Measurements from ENCODE around the gene RALA.

The RALA gene, protein sequence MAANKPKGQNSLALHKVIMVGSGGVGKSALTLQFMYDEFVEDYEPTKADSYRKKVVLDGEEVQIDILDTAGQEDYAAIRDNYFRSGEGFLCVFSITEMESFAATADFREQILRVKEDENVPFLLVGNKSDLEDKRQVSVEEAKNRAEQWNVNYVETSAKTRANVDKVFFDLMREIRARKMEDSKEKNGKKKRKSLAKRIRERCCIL

DNA sequence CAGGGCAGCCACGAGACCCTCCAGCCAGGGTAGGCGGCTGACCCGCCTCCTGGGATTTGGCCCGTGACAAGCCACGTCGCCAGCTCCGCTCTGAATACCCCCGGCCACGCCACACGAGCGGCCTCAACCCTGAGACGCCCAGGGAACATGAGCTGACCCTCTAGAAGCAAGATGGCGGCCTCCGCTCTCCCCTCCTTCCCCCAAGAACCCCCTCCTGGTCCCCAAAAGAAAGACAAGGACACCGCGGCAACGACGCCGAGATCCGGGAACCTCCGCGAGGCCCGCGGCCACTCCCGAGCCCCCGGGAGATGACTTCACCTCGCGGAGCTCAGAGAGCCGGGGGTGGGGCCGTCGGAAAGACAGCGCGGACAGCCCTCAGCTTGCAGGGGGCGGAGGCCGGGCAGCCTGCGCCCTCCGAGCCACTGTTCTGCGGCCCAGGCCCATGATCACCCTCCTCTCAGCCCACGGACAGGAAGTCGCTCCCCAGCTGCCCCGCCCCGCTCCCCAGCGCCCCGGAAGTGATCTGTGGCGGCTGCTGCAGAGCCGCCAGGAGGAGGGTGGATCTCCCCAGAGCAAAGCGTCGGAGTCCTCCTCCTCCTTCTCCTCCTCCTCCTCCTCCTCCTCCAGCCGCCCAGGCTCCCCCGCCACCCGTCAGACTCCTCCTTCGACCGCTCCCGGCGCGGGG is at the start of gene RALA:
Gene RALA (plus strand): TSS at position 526 of the 685 bp plus-strand sequence. CDS start 63,096 bp downstream, outside the sequence.
- peak; percentile 59 for DNase-seq (ENCODE audit: low read depth)

DNA sequence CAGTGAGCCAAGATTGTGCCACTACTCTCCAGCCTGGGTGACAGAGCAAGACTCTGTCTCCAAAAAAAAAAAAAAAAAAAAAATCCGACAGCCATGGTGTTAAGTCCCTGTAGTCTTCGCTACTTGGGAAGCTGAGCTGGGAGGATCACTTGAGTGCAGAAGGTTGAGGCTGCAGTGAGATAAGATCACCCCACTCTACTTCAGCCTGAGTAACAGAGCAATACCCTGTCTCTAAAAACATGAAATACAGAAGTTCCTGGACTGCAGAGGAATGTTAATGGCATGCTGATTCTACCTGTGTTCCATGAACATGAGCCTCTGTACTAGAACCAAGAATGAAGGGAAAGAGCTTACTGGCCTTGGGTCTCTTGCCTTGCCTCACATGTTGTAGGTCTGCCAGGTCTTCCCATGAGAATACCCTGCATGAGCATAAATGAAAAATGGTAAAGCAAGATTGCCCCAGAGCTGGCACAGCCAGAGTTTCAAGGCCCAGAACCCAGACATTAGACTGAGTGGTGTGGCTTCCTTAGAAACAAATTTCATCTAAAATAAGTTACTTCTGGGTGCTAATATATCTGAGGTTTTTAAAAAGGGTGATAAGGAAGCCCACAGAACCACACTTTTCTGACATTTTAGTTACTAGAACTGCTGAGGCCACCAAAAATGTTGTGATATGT is 48.6 kb upstream of the RALA start:
- DNase-seq (ENCODE audit: low read depth) = no peak

DNA sequence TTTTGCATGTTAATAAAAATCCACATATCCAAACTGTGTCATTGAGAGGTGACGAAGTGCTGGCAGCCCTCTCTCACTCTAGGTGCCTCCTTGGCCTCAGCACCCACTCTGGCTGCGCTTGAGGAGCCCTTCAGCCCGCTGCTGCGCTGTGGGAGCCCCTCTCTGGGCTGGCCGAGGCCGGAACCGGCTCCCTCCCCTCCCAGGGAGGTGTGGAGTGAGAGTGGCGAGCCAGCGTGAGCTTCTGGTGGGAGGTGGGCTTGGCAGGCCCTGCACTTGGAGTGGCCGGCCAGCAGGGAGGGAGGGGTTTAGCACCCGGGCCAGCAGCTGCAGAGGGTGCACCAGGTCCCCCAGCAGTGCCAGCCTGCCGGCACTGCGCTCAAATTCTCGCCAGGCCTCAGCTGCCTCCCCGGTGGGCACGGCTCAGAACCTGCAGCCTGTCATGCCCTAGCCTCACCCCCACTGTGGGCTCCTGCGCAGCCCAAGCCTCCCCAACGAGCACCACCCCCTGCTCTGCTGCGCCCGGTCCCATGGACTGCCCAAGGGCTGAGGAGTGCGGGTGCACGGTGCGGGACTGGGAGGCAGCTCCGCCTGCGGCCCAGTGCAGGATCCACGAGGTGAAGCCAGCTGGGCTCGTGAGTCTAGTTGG is 46.0 kb upstream of the RALA start:
- DNase-seq (ENCODE audit: low read depth) = no peak

DNA sequence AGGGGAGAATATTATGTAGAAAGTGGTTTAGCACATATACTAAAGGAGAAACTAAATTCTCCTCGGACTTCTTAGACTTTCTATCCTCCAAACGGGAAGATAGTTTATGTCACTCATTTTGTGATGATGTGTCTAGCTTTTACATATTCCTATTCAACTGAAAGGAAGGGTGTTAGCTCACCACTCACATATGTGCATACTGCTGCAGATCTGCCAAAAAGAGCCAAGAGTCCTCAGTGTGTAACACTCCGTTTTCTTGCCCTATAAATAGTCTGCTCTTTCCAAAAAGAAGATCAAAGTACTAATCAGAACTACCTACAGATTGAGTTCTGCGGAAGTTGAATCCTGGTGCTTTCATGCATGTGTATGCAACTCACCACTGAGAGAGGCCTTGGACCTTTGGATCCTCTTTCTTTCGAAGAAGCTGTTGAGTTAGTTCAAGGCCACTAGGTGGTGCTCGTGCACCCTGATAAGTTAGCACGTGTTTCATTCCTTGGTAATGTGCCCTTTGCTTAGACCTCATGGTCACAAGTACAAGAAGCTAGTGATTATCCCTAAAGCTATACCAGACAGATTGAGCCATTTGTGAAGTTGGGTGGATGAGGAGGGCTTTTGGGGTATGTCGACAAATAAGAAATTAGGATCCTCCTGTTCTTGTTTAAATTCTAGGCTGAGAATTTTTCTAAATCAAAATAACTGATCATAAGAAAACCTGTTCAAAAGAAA is 43.1 kb upstream of the RALA start:
- DNase-seq (ENCODE audit: low read depth) = peak; percentile 80

DNA sequence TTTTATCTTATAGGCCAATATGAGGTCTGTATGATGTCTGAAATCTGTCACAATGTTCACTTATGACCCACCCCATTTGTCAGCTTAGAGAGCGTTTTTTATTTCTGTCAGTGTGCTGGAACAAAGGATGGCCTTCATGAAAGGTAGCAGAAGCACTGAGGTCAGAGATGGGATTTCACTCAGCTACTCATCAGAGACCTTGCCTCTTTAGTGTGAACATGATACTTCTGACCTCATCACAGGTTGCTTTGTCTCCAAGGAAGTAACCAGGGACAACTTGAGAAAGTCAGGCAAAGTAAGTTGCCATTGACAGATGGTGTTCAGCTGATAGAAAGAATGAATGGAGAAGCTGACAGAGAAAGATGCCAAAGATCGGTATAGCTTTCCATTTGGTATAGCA is 40.8 kb upstream of the RALA start:
- no peak for DNase-seq (ENCODE audit: low read depth)

DNA sequence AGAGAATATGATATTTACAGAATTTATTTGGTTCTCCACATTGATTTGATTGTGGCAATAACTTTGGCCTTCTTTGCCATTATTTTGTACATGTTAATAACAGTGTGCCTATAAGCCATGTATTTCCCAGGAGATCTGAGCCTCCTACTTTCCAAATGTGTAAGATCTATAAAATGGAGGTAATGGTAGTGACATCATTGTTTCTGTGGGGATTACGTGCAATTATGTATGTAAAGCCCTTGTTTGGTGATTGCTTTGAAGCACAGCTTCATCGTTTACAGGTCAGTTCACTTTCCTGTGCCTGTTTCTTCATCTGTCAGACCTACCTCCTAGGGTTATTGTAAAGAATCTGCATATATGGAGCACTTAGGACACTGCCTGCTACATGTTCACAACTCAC is 39.8 kb upstream of the RALA start:
- no peak for DNase-seq (ENCODE audit: low read depth)

DNA sequence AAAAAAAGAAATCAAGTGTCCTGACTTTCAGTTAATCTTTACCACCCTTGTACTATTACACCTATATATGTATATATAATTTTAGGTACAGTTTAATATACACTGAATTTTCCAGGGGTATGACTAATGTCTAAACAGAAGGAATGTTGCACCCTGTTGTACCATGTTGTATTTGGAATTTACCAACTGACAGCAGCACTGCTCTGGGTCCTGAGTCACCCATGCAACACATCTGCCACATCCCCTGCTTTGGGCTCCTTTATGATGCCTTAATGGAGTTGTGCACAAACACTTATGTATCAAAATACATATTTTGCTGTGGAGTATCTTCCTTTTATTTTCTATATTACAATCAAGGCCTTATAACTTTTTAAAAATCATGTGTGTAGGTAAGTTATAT is 36.0 kb upstream of the RALA start:
- DNase-seq (ENCODE audit: low read depth) = no peak

DNA sequence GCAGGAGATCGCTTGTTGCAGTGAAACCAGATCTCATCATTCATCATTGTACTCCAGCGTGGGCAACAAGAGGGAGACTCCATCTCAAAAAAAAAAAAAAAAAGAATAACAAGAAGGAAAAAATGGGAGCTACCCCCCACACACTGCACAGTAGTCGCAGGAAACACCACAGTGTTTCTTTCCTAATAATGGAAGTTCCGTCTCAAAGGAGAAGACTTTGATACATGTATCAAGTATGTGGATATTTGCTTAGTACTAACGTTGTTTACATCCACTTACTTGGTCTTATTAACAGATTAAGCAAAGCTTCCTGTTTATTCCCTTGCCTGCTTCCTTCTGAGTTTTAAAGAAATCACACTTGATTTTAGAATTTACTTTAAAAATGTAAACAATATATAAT is 35.0 kb upstream of the RALA start:
- DNase-seq (ENCODE audit: low read depth) = no peak

DNA sequence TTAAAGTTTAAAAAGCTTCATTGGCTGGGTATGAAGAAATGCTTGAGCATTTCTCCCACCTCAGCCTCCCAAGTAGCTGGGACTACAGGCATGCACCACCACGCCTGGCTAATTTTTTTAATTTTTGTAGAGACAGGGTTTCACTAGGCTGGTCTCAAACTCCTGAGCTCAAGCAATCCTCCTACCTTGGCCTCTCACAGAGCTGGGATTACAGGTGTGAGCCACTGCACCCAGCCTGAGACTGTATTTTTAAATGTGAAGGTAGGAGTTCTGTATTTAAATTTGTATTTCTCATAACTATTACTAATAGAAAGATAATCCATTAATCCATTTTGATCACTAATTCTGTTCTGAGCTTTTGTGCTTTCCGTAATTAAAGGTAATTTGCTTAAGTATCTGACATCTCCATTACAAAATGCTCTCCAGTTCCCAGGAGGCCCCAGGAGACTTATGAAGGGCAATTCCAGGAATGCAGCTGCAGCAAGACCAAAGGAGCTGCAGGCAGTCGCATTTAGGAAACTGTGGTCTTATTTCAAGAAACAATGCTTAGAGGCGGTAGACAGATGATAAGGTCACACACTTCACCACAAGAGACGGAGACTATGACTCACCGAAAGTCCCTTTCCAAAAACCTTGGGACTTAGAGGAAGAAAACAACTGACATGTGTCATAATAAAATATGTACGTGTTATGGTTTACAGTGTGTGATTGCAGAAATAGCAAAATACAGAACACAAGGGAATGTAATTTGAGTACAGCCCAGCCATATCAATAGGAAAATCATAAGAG is 33.9 kb upstream of the RALA start:
- DNase-seq (ENCODE audit: low read depth) = peak; percentile 58

DNA sequence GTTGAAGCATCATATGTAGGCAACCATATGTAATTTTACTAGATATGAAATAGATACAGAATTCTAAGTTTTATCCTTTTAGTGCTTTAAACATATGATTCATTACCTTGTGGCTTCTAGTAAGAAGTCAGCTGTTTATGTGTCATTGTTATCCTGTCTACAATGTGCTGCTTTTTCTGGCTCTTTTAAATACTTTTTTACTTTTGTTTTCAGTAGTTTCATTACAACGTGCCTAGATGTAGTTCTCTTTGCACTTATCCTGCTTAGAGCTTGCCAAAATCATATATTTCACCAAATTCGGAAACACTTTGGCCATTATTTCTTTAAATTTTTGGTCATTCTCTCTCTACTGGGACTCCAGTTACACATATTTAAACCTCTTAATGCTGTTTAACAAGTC is 30.8 kb upstream of the RALA start:
- DNase-seq (ENCODE audit: low read depth) = no peak

DNA sequence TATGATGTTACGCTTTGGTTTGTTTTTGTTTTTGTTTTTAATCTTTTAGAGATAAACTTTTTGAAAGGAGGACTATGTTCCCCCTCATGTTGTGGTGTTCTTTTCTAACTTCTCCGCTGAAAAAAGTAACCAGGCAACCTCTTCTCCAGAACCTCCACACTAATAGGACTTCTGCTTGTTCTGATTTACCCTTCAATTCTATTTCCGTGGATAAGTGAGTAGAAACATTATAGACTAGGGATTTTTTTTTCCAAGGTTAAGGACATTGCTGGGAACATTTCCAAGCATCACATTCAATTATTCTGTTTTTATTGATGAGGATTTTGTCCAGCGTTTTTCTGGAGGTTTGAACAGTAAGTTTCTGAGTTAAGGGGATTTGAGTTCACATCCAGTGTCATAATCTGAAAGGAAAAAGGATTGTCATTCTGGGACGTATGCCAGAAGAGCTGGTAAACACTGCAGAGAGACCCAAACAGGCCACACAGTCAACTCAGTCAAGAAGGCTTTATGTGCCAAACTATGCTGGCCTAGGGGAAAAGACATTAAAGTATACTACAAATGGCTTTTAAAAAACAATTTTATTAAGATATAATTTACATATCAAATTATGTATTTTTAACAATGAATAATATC is 28.3 kb upstream of the RALA start:
- no peak for DNase-seq (ENCODE audit: low read depth)

DNA sequence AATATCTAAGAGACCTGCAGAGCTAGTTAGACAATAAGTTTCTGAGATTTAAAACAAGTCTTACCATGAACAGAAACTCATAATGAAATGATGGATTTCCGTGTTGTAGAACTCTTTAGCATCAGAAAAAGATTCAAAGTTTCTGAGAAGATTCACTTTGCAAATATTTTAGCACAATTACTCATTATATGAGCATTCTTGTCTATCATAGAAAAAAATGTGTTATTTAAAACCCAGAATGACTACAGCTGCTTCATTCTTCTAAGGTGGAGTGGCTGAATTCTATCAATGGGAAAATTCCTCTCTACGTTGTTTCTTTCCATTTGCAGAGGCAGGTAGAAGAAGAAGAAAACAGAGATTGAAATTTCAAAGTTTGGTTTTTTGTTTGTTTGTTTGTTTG is 21.0 kb upstream of the RALA start:
- no peak for DNase-seq (ENCODE audit: low read depth)

DNA sequence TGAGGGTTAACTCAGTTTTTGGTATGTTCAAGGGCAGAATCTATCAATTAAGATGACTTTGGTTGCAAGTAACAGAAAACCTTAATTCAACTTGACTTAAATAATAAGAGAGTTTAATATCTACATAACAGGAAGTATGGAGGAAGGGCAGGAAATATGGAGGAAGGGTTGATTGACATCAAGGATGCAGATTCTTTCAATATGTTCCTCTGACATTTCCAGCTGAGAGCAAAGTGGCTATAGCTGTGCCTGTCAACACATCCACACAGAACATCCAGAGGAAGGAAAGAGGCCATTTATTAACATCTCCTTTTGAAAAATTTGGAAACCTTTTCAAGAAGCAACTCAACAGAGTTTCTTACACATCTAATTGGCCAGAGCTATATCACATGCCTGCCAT is 19.4 kb upstream of the RALA start:
- no peak for DNase-seq (ENCODE audit: low read depth)

DNA sequence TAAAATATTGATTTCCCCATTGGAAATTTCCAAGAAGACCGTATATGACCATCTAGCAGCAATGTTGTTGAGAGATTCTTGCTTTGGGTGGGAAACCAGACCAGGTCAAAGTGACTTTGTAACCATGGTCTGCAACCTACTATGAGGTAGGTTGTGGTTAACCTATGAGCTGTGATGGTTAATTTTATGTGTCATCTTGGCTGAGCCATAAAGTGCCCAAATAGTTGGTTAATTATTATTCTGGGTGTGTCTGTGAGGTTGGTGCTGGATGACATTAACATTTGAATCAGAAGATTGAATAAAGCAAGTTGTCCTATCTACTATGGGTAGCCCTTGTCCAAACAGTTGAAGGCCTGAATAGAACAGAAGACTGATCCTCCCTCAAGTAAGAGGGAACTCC is 18.3 kb upstream of the RALA start:
- no peak for DNase-seq (ENCODE audit: low read depth)

DNA sequence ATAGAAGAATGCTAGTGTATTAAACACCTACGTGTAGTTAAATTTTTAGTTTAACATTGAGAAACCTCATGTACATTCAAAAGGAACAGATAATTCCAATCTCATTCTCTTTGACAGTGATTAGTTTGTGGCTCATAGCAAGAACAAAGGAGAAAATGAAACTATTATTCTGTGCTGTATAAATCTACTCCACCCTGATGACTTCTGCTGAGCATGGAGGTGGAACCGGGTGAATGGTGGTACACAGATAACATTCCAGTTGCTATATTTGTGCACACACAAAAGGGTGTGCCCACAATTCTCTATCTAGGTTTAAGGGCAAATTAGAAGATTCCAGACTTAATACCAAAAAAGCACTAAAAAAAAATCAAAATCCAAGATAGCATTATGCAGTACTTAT is 17.0 kb upstream of the RALA start:
- DNase-seq (ENCODE audit: low read depth) = no peak

DNA sequence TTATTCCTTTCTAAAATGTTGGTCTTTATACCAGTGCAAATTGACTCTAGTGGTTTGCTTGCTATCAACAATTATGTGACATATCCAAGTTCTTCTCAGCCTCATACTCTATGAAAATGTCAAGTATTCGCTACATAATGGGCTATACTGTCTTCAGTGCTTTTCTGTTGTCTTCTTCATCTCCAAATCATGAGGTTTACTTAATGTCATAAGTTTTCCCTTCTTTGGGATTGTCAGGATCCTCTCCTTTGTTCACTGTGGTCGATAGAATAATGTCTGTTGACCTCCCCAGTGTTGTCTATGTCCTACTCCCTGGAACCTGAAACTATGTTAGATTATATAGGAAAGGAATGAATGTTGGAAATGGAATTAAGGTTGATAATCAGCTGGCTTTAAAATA is 16.4 kb upstream of the RALA start:
- no peak for DNase-seq (ENCODE audit: low read depth)

DNA sequence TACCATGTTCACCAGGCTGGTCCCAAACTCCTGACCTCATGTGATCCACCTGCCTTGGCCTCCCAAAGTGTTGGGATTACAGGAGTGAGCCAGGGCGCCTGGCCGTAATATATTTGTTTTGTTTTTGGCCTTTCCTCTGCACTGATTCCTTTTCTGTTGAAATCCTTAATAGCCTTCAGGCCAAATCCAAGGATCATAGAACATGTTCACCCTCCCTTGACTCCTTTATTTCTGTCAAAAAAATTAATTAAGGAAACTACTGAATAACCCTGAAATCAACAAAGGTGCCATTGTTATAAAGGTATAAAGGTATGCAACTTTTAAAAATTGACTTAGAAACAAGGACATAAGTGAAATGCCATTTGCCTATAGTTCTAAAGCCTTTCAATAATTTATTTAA is 15.5 kb upstream of the RALA start:
- no peak for DNase-seq (ENCODE audit: low read depth)

DNA sequence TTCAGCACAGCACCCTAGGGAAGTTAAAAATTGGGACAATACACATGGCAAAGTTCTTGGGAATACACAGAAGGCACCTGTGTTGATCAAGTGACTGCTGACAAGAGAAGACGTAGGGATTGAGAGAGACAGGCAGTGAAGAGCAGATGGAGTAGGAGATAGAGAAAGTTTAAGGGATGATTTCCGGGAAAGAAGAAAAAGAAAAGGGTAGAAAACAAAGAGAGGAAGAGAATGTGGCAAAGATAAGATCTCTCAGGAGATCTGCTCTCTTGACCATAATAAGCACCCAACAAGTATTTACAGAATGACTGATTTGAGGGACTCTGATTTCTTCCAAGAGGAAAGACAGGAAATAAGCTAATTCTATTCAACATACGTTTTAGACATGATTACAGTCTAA is 15.1 kb upstream of the RALA start:
- DNase-seq (ENCODE audit: low read depth) = no peak

DNA sequence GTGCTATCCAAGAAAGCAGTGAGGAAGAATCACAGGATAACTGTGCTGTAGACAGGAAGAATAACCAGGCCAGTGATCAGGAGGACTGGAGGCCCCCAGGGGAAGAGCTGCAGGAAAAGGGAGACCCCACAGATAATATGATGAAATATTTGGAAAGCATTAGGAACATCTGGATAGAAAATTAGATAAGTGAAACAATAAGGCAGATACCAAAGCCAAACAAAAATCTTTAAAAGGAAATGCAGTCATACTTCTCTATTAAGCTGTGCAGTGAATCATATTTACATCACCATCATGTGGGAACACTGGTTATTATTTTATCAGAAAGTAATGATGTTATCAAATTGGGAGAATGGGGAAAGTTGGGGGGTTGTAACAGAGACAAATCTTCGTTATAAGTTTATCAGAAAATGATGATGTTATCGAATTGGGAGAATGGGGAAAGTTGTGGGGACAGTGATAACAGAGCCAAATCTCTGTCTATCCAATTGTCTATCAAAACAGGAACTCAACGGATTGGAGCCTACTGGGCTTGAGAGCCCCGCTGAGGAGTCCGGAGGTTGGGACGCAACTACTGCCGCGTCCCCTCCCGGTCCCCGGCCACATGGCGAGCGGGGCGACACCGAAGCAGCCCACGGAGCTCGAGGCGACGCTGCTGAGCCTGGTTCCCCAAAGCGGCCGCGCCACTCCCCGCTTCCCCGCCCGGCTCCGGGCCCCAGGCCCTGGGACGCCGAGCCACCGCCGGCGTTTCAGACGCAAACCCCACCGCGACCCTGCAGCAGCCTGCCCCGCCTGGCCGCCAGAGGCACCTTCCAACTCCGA is 14.0 kb upstream of the RALA start:
- no peak for DNase-seq (ENCODE audit: low read depth)

DNA sequence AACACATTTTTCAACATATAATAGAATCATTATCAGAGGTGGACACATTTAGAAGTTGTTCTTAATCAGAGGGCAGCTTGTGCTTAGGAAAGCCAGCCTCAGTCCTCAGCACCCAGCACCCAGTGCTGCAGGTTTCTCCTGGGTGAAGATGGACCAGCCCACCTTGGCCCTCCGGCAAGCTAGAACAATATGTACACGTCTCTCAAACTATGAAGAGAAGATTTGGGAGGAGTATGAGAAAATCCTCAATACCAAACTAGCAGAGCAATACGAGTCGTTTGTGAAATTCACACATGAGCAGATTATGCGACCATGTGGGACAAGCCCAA is 13.5 kb upstream of the RALA start:
- no peak for DNase-seq (ENCODE audit: low read depth)
